Stimulated activated CD4-positive, alpha-beta T cell treated with anti-CD3 and anti-CD28 coated beads, Interleukin-15, amount 100 ng/mL, for 1 hour (primary cell): ENCODE measurements around the gene TANK.

Source experiments
- DNase-seq, 2 donors: peaks; one replicate each; pipeline ENCODE4 v3.0.0-alpha.2; 2020; ENCODE audit warnings: low read depth in 1 of 2, low spot score in 1 of 2

TANK gene

GRCh38 chr2:161133366-161133765 lies 26.9 kb upstream of the TANK start:
- DNase-seq: no peak

- no peak for DNase-seq
Measured at GRCh38 chr2:161134547-161135518, 25.4 kb upstream of the TANK start.

GRCh38 chr2:161135951-161136593 lies 24.2 kb upstream of the TANK start:
- no peak for DNase-seq

- DNase-seq: no peak
Measured at GRCh38 chr2:161136696-161137324, 23.4 kb upstream of the TANK start.

GRCh38 chr2:161138429-161138828 lies 21.8 kb upstream of the TANK start:
- DNase-seq: no peak

GRCh38 chr2:161139098-161139987 lies 20.9 kb upstream of the TANK start:
- DNase-seq: no peak

- DNase-seq: no peak
Measured at GRCh38 chr2:161141033-161141432, 19.2 kb upstream of the TANK start.

- no peak for DNase-seq
Measured at GRCh38 chr2:161146209-161146775, 13.9 kb upstream of the TANK start.

- DNase-seq: no peak
Measured at GRCh38 chr2:161146996-161147395, 13.2 kb upstream of the TANK start.

GRCh38 chr2:161147856-161148255 lies 12.4 kb upstream of the TANK start:
- no peak for DNase-seq

- no peak for DNase-seq
Measured at GRCh38 chr2:161150704-161151103, 9.5 kb upstream of the TANK start.

GRCh38 chr2:161152302-161152701 lies 7.9 kb upstream of the TANK start:
- no peak for DNase-seq

GRCh38 chr2:161158882-161159281 lies 1.3 kb upstream of the TANK start:
- DNase-seq: no peak

GRCh38 chr2:161159456-161160225 lies 587 bp upstream of the TANK start:
- no peak for DNase-seq

GRCh38 chr2:161161074-161161706 lies 962 bp downstream of the TANK start:
- no peak for DNase-seq

GRCh38 chr2:161163440-161163839 lies 3.2 kb downstream of the TANK start:
- no peak for DNase-seq

- DNase-seq: no peak
Measured at GRCh38 chr2:161164161-161164560, 3.9 kb downstream of the TANK start.

- no peak for DNase-seq
Measured at GRCh38 chr2:161165266-161165665, 5.0 kb downstream of the TANK start.

GRCh38 chr2:161165811-161166210 lies 5.6 kb downstream of the TANK start:
- DNase-seq: no peak
